Stimulated activated naive CD8-positive, alpha-beta T cell treated with anti-CD3 and anti-CD28 coated beads, Interleukin-15, amount 100 ng/mL, for 72 hours (primary cell): ENCODE measurements around the gene RGS6.

Source experiments
- ATAC-seq: fragments of 150-1000 bp; cut with Tn5 transposase; 2 replicates; pipeline ENCODE4 v1.10.0; 2021; ENCODE audit warnings: mild to moderate bottlenecking, moderate library complexity
- DNase-seq, 2 donors: peaks; one replicate each; pipeline ENCODE4 v3.0.0; 2021 to 2022
- H3K27ac Mint-ChIP-seq, 2 donors: one replicate each; pipeline ENCODE4 v1.8.0; 2022; ENCODE audit warnings: mild to moderate bottlenecking in 2 of 2, mixed read lengths in 2 of 2, moderate library complexity in 2 of 2
- H3K27me3 Mint-ChIP-seq: one replicate; pipeline ENCODE4 v1.8.0; 2022; ENCODE audit warnings: mixed read lengths
- H3K4me1 Mint-ChIP-seq: one replicate; pipeline ENCODE4 v1.8.0; 2022; ENCODE audit warnings: mild to moderate bottlenecking, mixed read lengths
- H3K4me3 Mint-ChIP-seq, 2 donors: one replicate each; pipeline ENCODE4 v1.8.0; 2022; ENCODE audit warnings: mild to moderate bottlenecking in 2 of 2, mixed read lengths in 2 of 2, moderate library complexity in 1 of 2
- H3K9me3 Mint-ChIP-seq, 2 donors: one replicate each; pipeline ENCODE4 v1.8.0; 2022; ENCODE audit warnings: mixed read lengths in 2 of 2

Gene RGS6

DNA sequence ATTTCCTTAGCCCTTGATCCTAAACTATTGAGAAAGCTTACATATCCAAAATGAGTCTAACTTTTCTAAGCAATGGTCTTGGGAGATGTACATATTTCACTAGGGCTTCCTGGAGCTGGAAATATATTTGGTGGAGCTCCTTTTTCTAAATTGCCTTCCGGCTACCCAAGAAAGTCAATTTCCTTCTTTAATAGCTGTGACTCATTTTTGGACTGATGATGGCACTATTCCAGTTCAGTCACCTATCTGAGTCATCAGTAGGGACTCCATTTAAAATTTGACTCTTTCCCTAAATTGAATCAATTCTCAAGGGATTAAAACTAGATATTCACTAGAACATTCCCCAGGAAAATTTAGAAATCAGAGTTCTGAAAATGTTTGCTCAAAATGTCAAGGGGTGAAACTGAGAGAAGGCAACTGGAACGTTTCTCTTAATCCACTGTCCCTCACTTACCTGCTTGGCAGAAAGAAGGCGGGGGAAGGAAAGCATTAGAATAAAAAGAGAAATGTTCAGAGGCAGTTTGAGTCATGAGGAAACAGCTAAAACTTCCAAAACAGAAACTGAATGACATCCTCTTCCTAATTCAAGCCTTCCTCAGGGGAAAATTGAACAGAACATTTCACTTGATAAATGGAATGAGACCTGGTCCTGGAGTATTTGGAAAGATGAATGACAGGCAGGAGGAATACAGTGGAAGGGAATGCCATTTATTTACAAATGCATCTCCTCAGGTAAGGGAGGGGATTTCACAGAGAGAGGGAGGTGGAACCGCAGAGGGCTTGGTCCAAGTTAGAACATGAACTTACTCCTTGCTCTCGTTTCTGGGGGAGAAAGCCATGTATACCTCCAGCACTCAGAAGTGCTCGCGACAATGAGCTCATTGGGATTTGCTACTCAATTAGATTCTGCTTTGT lies 91.2 kb downstream of the RGS6 start:
- ATAC-seq (no peak), DNase-seq (no peak)
- Mint-ChIP-seq H3K27me3 (peaks cover 44% of the 10 kb centered on the region), H3K4me3 (no peak overlapping the region), H3K27ac (no peak overlapping the region), H3K9me3 (no peaks in the 10 kb centered on the region), H3K4me1 (peaks cover 10% of the 10 kb centered on the region)

DNA sequence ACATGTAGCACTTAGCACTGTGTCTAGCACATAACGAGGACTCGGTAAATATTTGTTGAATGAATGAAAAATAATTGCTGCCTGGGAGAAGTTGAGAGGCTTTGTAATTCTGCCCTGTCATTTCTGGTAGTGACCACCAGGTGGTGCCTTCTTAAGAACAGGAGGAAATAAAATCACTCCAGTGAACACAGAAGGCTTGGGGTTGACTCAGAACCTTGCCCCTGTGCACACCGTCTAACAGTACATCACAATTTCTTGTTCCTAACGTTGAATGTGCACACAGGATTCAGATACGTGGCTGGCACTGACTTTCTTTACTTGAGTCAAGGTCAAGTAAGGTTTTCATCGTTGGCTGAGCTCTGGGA lies 91.8 kb downstream of the RGS6 start:
- Mint-ChIP-seq H3K9me3 (no peaks in the 10 kb centered on the region), H3K27me3 (peaks cover 45% of the 10 kb centered on the region), H3K27ac (peak overlapping the region in 1 of 2 donors; percentile 10), H3K4me3 (no peak overlapping the region), H3K4me1 (peaks cover 10% of the 10 kb centered on the region)
- DNase-seq (peak; percentile 20 to 51), ATAC-seq (peak; percentile 94)

DNA sequence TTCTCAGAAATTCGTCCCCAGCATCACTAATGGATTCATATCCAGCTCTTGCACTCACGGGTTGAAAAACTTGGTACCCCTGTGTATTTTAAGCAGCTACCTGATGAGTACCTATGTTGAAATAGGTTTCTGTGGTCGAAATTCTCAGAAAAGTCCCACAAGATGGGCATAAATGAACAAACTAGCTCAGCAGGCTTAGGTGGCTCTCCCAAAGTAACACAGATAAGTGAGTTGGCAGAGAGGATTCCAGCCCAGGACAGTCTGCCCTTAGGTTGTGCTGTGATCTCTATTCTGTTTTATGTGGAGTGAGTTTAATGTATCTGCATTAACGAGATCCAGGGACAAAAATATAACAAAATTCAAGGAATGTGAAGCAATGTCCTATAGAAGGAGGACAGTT lies 92.3 kb downstream of the RGS6 start:
- H3K27ac Mint-ChIP-seq = no peak overlapping the region
- DNase-seq = no peak
- peaks cover 45% of the 10 kb centered on the region for H3K27me3 Mint-ChIP-seq
- no peak overlapping the region for H3K4me3 Mint-ChIP-seq
- no peaks in the 10 kb centered on the region for H3K9me3 Mint-ChIP-seq
- peak; percentile 51 for ATAC-seq
- H3K4me1 Mint-ChIP-seq = peaks cover 10% of the 10 kb centered on the region

DNA sequence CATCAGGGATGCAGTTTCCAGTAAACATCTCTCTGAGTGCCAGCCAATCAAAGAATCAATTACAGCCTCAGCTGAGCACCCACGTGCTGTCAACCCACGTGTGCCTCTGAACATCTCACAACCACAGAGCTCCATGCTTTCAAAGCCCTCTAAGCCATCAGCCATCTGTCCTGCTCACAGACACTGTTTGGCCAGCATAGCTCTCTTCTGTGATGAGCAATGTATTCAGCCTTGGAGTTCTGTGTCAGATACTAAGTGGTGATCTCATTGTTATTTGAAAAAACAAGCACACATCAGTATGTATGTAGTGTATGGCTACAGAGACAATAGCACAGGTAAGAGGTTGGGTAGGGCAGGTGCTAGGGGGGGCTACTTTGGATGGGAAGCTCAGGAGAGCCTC lies 94.3 kb downstream of the RGS6 start:
- H3K27ac Mint-ChIP-seq = no peak overlapping the region
- H3K4me3 Mint-ChIP-seq = no peak overlapping the region
- H3K4me1 Mint-ChIP-seq = peaks cover 10% of the 10 kb centered on the region
- peaks cover 29% of the 10 kb centered on the region for H3K27me3 Mint-ChIP-seq
- DNase-seq (no peak), ATAC-seq (no peak)
- H3K9me3 Mint-ChIP-seq = peaks cover 0 to 5% of the 10 kb centered on the region in 2 donors

DNA sequence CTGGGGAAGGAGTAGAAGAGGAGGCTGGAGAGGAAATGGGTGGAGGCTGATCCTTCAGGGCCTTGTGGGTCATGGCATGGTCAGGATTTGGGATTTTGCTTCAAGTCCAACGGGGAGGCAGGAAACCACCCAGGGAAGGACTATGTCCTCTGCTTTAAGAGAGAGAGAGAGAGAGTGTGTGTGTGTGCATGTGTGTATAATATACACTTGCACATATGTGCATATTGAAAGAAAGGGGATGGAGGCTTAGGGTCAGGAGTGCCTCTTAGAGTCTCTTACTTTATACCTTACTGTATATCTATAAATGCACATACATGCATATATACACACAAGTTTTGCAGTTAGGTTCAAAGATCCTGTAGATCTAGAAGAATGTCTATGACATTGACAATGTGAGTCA lies 94.8 kb downstream of the RGS6 start:
- Mint-ChIP-seq H3K9me3 (peaks cover 0 to 5% of the 10 kb centered on the region in 2 donors), H3K4me3 (no peak overlapping the region), H3K27ac (no peak overlapping the region), H3K4me1 (peaks cover 10% of the 10 kb centered on the region), H3K27me3 (peaks cover 26% of the 10 kb centered on the region)
- ATAC-seq = no peak
- no peak for DNase-seq

DNA sequence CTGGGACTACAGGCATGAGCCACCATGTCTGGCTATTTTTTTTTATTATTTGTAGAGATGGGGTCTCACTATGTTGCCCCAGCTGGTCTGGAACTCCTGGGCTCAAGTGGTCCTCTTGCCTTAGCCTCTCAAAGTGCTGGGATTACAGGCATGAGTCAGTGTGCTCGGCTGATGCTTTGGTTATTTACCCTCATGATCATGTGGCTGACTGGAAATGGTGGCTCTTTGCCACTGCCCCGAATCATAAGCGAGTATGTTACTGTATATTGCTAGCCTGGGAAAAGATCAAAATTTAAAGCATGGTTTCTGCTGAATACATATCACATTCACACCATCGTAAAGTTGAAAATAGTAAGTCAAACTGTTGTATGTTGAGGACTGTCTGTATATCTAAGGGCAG lies 101.1 kb downstream of the RGS6 start:
- H3K4me3 Mint-ChIP-seq = no peak overlapping the region
- H3K9me3 Mint-ChIP-seq = peaks cover 0 to 5% of the 10 kb centered on the region in 2 donors
- DNase-seq (no peak), ATAC-seq (no peak)
- H3K27me3 Mint-ChIP-seq = peaks cover 7% of the 10 kb centered on the region
- no peaks in the 10 kb centered on the region for H3K4me1 Mint-ChIP-seq
- H3K27ac Mint-ChIP-seq = no peak overlapping the region

DNA sequence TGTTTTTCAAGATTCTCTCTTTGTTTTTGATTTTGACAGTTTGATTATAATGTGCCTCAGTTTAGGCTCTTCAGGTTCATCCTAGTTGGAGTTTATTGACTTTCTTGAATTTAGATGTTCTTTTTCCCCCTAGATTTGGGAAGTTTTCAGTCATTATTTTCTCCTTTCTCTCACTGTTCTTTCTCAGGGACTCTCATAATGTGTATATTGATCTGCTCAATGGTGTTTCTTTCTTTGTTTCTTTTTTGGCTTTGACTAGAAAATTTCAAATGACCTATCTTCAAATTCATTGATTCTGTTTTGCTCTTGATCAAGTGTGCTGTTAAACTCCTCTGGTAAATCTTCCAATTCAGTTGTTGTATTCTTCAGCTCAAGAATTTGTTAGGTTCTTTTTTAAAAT lies 108.3 kb downstream of the RGS6 start:
- peaks cover 43% of the 10 kb centered on the region for H3K27me3 Mint-ChIP-seq
- H3K4me3 Mint-ChIP-seq = no peak overlapping the region
- ATAC-seq (no peak), DNase-seq (no peak)
- peaks cover 12 to 14% of the 10 kb centered on the region in 2 donors for H3K9me3 Mint-ChIP-seq
- H3K27ac Mint-ChIP-seq = no peak overlapping the region
- H3K4me1 Mint-ChIP-seq = no peaks in the 10 kb centered on the region

DNA sequence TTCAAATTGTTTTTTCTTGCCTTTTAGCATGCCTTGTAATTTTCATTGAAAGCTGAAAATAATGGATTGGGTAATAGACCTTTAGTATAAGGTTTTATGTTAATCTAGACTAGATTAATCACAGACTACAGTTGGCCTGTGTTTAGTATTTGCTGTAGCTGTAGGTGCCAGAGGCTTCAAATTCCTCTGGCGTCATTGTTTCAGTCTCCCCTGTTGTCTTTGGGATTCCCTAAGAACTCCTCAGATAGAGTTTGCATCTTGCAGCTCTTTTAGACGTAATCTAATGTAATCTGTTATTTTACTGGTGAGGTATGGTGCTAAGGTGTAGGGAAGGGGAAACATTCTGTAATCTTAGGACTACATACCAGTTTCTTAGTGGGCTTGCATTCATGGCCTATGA lies 113.0 kb downstream of the RGS6 start:
- DNase-seq (no peak), ATAC-seq (no peak)
- H3K27me3 Mint-ChIP-seq = peaks cover 48% of the 10 kb centered on the region
- H3K4me1 Mint-ChIP-seq = peaks cover 11% of the 10 kb centered on the region
- H3K27ac Mint-ChIP-seq = no peak overlapping the region
- peaks cover 9 to 11% of the 10 kb centered on the region in 2 donors for H3K9me3 Mint-ChIP-seq
- no peak overlapping the region for H3K4me3 Mint-ChIP-seq

DNA sequence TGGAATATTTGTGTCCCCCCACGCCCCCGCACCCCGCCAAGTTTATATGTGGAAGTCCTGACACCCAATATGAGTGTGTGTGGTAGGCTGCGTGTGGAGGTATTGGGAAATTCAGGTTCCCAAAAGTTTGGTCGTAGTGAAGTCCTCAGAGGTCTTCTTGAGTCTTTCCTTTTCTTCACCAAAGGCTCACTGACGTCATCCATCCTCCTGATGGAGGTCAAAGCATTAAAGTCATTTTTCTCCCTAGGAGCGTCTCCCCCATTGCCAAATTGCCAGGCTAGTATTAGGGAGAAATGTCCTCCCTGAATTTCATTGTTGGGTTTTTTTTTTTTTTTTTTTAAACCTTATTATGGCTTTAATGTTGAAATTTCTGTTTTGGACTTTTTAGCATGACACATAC lies 113.7 kb downstream of the RGS6 start:
- H3K27me3 Mint-ChIP-seq = peaks cover 48% of the 10 kb centered on the region
- no peak for ATAC-seq

DNA sequence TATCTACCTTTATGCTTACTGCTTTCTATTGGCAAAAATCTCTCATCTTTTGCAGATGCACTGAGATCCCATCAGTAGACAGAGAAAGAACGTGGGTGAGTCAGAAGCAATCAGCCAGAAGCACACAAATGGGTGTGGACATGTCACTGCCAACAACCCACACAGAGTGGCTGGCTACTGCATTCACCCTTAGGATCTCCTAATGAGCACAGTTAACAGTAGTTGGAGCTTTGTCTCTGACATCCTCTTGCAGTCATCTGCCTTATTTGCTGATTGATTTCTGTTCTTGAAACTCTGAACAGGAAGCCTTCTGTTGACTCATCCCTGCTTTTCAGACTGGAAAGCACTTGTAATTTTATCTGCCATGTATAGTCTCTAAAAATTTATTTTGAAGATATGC lies 117.2 kb downstream of the RGS6 start:
- Mint-ChIP-seq H3K4me3 (peak overlapping the region in 1 of 2 donors; percentile 37), H3K4me1 (peaks cover 11% of the 10 kb centered on the region), H3K27me3 (peaks cover 51% of the 10 kb centered on the region), H3K9me3 (no peaks in the 10 kb centered on the region), H3K27ac (no peak overlapping the region)
- DNase-seq (peak; percentile 34 to 66), ATAC-seq (peak; percentile 100)

More for the DNA sequence above, 113.7 kb downstream of the RGS6 start:
- Mint-ChIP-seq H3K27ac (peak overlapping the region in 1 of 2 donors; percentile 36), H3K4me1 (peaks cover 11% of the 10 kb centered on the region), H3K4me3 (no peak overlapping the region), H3K9me3 (peaks cover 3 to 5% of the 10 kb centered on the region in 2 donors)
- no peak for DNase-seq

DNA sequence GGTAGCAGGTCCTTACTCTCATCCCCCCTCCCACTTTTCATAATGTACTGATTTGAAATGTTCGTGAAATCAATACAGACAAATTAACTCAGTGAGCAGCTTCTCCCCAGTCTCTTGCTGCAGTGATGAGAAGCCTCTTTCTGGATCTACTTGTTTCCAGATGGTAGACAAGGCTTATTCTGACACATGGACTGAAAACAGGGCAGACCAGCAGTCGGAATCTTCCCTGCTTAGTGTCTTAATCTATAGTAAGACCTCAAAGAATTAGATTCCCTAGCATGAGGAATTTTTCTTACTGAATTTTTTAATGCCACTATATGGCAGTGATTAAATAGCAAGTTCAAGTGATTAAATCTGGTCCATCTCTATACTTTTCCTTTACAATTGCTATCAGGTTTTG lies 120.1 kb downstream of the RGS6 start:
- Mint-ChIP-seq H3K9me3 (no peaks in the 10 kb centered on the region), H3K27me3 (peaks cover 36% of the 10 kb centered on the region), H3K4me1 (peaks cover 11% of the 10 kb centered on the region), H3K27ac (no peak overlapping the region), H3K4me3 (no peak overlapping the region)
- DNase-seq (no peak), ATAC-seq (no peak)

DNA sequence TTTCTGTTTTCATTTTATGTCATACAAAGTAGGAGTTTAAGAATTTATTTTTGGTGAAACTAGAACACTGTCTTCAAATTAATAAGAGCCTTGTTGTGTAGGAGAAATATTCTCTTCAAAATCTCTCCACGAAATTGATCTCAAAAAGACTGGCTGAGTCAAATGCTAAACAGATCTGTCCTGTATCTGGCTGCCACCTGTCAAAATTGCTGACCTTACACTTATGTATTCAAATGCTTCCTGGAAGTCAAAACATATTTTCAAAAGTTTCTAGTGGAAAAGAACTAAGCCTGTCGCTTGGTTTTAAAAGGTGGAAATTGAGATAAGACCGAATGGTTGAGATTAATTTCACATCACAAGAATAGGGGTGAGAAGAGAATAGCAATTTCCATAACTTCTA lies 121.4 kb downstream of the RGS6 start:
- no peak for ATAC-seq
- Mint-ChIP-seq H3K4me1 (peaks cover 11% of the 10 kb centered on the region), H3K4me3 (no peak overlapping the region), H3K27me3 (peaks cover 36% of the 10 kb centered on the region), H3K27ac (peak overlapping the region in 1 of 2 donors; percentile 2), H3K9me3 (no peaks in the 10 kb centered on the region)
- no peak for DNase-seq

DNA sequence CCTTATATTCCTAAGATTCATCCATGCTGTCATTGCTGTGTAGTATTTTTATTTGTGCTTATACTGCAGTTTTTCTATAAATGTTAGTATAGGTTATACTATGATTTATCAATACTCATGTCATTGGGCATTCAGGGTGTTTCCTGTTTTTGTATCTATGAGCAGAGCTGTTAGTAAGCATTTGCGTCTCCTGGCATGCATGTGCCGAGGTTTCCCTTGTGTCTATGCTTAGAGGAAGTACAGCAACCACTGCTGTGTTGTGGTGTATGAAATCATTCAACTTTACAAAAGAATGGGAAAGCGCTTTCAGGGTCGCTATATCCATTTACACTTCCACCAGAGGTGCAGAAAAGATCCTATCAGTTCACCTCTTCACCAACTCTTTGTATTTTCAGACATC lies 122.7 kb downstream of the RGS6 start:
- no peaks in the 10 kb centered on the region for H3K9me3 Mint-ChIP-seq
- no peaks in the 10 kb centered on the region for H3K4me1 Mint-ChIP-seq
- DNase-seq (no peak), ATAC-seq (no peak)
- H3K4me3 Mint-ChIP-seq = no peak overlapping the region
- peaks cover 36% of the 10 kb centered on the region for H3K27me3 Mint-ChIP-seq
- H3K27ac Mint-ChIP-seq = no peak overlapping the region

DNA sequence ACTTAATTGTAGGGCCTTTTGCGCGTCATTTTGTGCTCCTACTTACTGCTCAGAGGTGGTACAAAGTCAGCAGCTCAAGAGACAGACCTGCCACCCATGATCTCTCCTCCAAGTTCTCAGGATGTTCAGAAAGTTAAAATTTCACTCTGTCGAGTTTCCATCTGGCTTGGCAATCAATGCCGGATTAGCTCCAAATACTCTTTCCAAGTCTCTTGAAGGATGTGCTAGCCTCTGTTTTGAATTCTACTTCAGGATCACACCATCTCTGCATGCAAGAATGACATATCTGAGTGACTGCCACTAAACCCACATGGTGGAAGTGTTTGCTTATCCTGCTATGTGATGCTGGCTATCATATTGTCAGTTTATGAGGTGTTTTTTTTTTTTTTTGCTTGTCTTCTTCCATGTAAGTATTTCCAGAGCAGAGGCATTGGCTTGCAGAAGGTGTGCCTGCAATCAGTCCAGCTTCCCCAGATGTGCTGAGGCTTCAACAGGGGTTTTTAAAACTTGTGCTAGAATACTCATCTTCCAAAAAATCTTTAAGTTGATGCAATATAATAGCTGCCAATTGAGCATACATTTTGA lies 125.6 kb downstream of the RGS6 start:
- H3K27me3 Mint-ChIP-seq = peaks cover 28% of the 10 kb centered on the region
- no peak overlapping the region for H3K4me3 Mint-ChIP-seq
- no peak overlapping the region for H3K27ac Mint-ChIP-seq
- H3K9me3 Mint-ChIP-seq = no peaks in the 10 kb centered on the region
- no peak for ATAC-seq
- H3K4me1 Mint-ChIP-seq = no peaks in the 10 kb centered on the region
- DNase-seq = no peak

DNA sequence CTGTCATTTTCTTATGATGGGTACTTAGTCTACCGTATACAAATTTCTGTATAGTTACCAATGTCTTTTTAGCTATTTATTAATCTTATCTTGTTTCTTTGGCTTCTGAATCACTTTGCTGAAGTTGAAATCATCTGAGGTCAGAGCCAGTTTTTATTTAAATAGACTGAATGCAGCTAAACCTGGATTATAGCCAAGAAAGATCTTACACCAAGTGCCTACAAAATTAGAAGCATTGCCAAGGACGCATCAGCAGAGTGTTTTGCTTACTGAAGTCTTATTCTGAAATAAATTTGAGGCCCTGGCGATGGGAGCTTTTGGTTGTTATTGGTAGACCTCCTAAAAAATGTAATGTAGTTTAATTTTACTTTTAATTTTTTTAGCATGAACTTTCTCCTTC lies 128.2 kb downstream of the RGS6 start:
- H3K4me1 Mint-ChIP-seq = no peaks in the 10 kb centered on the region

DNA sequence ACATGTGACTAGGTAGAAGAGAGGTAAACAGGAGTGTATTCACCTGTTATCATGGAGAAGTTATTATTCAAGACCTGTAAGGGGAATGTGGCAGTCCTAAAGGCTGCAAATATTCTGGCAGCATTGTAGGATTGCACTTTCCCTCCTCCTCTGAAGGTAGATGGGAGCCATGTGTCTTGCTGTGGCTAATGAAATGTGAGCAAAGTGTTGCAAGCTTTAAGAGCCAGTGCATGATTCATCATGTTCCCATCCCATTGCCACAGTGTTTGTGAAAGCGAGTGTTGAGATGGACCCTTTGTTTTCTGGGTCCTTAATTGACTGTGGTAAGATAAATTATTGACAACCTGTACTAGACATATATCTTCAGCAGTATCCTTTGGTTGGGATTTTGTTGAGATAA lies 128.7 kb downstream of the RGS6 start:
- ATAC-seq = no peak
- no peak overlapping the region for H3K27ac Mint-ChIP-seq
- H3K27me3 Mint-ChIP-seq = peaks cover 7% of the 10 kb centered on the region
- DNase-seq = no peak
- no peaks in the 10 kb centered on the region for H3K9me3 Mint-ChIP-seq
- H3K4me1 Mint-ChIP-seq = no peaks in the 10 kb centered on the region
- H3K4me3 Mint-ChIP-seq = no peak overlapping the region

More for the DNA sequence above, 128.2 kb downstream of the RGS6 start:
- H3K27me3 Mint-ChIP-seq = peaks cover 7% of the 10 kb centered on the region
- no peaks in the 10 kb centered on the region for H3K9me3 Mint-ChIP-seq
- no peak overlapping the region for H3K27ac Mint-ChIP-seq
- no peak overlapping the region for H3K4me3 Mint-ChIP-seq
- ATAC-seq (no peak), DNase-seq (no peak)
